MM.1S (cell line): ENCODE data around the gene OSBPL1A.

Source experiments
- EZH2 ChIP-seq: fragments of 300-600 bp; sonication (generic); optimal IDR thresholded peaks from 2 replicates; pipeline ENCODE3; 2017; ENCODE audit warnings: low read depth, mild to moderate bottlenecking, antibody characterized with exemption, low read length, mixed read lengths
- TF ChIP-seq, protein P1 (sequence below): fragments of 300-600 bp; sonication (generic); IDR thresholded peaks from 2 replicates; pipeline ENCODE4 v1.5.1; 2016; ENCODE audit warnings: antibody characterized with exemption, low read length, mixed read lengths

DNA sequence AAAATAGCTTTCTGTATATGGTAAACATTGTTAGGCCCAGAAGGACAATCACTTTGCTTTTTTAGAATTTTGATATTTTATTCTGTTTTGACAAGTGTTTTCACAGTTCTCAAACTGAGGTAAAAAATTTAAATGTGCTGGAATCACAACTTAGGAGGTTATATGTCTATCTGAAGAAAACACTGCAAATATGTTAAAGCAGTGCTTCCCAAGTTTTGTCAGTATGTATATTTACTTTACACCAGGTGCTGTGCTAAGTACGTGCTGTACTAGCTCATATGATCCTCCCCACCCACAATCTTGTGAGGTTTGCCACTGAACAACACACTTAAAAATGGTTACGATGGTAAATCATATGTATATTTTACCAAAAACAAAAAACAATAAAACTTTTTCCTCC, 134.6 kb downstream of the OSBPL1A start:
- TF ChIP-seq, protein P1, sequence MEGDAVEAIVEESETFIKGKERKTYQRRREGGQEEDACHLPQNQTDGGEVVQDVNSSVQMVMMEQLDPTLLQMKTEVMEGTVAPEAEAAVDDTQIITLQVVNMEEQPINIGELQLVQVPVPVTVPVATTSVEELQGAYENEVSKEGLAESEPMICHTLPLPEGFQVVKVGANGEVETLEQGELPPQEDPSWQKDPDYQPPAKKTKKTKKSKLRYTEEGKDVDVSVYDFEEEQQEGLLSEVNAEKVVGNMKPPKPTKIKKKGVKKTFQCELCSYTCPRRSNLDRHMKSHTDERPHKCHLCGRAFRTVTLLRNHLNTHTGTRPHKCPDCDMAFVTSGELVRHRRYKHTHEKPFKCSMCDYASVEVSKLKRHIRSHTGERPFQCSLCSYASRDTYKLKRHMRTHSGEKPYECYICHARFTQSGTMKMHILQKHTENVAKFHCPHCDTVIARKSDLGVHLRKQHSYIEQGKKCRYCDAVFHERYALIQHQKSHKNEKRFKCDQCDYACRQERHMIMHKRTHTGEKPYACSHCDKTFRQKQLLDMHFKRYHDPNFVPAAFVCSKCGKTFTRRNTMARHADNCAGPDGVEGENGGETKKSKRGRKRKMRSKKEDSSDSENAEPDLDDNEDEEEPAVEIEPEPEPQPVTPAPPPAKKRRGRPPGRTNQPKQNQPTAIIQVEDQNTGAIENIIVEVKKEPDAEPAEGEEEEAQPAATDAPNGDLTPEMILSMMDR: no peak
- TF ChIP-seq EZH2: no peak
